Activated naive CD4-positive, alpha-beta T cell (primary cell): ENCODE data around the gene PRDM15.

Experiments
- DNase-seq, 4 experiments: peaks; one replicate each; lab custom pipeline; 2025; lab: John Stamatoyannopoulos, UW

The PRDM15 gene

DNA sequence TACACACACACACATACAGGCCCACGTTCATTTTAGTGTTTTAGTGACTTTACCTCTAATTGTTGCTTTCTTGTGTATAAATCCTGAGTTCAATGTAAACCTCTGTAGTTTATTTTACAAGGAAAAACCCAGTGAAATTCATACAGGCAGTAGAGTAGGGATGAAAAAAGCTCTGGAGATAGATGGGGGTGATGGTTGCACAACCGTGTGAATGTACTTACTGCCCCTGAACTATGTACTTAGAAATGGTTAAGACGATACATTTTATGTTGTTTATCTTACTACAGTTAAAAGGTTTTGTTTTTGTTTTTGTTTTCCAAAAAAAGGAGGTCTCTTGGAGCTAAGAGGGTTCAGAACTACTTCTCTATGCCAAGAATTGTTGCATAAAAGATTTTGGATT lies 29.7 kb upstream of the PRDM15 start:
- DNase-seq, result no peak

DNA sequence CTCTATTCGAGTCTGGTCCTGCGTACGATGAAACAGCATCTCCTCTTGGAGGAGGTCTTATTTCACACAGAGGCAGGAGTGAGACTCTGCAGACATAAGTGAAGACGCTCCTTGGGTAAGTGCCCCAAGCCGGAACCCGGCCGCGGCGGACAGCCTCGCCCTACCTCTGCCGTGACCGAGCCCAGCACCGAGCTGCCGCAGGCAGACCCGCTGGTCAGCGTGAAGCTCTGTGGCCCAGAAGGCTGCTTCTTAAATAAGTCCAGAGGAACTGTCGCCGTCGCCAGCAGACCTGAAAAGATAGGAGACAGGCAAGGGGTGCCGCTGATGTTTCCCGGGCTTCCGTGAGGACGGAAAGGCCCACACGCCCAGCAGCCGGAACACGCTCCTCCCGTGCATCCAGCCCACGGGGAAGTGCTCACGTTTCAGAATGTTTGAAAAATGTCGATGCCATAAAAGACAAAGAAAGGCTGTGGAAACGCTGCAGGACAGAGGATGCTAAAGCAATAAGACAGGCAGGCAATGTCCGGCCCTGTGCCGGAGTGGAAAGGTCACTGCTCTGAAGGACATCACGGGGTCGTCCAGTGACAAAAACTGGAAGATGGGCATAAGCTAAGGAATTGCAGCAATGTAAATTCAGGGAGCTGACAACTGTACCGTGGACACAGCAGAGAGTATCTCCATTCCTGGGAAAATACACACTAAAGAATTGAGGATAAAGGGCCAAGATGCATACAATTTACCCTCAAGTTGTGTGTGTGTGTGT lies 28.5 kb upstream of the PRDM15 start:
- DNase-seq, result no peak

GRCh38 chr21:41906770-41907169 lies 27.6 kb upstream of the PRDM15 start:
- no peak for DNase-seq

DNA sequence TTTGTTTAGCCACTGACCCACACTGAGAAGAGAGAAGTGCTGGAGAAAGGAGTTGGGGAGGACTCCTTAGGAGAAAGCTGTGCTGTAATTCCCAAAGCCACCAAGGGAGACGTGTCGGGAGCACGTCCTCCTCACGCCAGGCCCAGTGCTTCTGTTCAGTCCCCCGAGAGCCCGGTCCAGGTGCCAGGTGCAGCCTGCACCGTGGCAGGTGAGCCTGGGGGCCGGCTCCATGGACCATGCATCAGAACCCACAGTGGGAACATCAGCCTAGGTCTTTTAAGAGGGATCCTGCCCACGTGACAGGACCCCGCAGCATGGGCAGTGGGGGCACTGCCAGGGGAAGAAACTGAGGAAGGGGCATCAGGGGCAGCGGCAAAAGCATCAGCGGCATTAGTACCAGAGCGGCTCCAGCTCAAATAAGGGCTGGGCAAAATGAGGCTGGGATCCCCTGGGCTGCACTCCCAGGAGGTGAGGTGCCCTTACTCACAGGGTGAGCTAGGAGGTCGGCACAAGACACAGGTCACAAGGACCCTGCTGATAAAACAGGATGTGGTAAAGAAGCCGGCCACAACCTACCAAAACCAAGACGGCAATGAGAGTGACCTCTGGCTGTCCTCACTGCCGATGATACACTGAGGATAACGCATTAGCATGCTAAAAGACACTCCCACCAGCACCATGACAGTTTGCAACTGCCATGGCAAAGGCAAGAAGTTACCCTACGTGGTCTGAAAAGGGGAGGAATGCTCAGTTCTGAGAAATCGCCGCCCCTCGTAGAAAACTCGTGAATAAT lies 24.6 kb upstream of the PRDM15 start:
- DNase-seq, result no peak

GRCh38 chr21:41902946-41903345 lies 23.8 kb upstream of the PRDM15 start:
- DNase-seq, result no peak

GRCh38 chr21:41901782-41902181 lies 22.6 kb upstream of the PRDM15 start:
- no peak for DNase-seq

DNA sequence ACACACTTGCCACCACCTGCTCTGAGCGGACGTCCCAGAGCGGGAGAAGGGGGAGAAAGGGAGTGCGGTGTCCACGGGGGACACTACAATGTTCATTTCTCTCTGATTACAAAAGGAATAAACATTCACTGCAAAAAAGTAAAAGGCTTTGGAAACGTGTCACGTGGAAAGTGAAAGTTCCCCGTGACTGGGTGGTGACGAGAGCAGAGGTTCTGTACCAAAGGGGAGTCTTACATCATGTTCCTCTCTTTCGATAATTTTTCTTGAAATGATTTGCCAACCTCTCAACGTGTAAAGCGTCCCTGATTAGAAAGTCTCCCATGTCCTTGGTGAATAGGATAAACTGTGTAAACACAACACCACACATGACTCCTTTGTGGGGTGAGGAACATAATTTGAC lies 22.0 kb upstream of the PRDM15 start:
- no peak for DNase-seq

DNA sequence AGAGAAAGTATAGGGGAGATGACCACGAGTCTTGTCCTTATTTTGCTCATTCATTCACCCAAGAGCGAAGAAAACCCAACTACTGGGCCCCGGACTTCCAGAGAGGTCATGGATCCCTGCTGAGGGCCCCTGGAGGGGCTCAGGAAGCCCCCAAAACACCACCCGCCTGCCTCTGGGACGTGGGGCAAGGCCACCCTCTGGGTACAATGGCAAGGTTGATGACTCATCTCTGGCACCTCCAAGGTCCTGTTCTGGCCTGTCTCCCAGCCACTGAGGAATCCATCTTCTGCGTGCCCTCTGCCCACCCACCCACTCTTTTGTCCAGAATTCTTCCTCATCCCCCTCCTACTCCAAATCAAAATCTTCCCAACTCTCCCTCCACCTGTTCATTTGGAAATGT lies 21.3 kb upstream of the PRDM15 start:
- no peak for DNase-seq

DNA sequence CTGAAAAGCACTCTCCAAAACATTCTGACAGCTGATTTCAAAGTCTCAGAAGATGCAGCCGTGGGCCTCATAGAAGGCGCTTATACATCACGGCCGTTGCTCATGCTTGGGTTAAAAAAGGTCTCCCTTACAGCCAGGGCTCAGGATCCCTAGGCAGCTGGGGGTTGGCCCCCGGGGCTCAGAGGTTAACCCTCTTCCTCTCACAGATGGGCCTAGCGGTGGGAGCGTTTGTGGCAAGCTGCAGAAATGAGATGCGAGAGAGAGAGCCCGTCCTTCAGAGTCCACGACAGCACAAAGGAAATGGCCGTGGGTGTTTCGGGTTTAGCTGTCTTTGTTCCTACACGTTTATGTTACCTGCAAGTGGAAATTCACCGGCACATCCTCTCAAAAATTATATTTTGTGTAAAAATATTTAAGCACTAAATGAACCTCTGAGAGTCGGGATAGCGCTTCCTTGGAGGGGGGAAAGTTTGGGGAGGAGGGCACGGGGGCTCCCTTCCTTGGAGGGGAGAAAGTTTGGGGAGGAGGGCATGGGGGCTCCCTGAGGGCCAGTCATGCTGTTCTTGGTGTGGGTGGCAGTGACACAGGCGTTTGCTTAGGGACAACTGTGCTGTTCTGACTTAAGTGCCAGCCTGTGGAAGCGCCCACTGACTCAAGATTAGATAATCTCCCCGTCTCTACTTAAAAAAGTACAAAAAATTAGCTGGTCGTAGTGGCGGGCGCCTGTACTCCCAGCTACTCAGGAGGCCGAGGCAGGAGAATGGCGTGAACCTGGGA lies 20.5 kb upstream of the PRDM15 start:
- DNase-seq, result no peak

- no peak for DNase-seq
Observed at GRCh38 chr21:41898998-41899397, 19.9 kb upstream of the PRDM15 start.

GRCh38 chr21:41897700-41898099 lies 18.6 kb upstream of the PRDM15 start:
- DNase-seq, result no peak

- DNase-seq, result no peak
Observed at GRCh38 chr21:41897047-41897669, 18.0 kb upstream of the PRDM15 start.

DNA sequence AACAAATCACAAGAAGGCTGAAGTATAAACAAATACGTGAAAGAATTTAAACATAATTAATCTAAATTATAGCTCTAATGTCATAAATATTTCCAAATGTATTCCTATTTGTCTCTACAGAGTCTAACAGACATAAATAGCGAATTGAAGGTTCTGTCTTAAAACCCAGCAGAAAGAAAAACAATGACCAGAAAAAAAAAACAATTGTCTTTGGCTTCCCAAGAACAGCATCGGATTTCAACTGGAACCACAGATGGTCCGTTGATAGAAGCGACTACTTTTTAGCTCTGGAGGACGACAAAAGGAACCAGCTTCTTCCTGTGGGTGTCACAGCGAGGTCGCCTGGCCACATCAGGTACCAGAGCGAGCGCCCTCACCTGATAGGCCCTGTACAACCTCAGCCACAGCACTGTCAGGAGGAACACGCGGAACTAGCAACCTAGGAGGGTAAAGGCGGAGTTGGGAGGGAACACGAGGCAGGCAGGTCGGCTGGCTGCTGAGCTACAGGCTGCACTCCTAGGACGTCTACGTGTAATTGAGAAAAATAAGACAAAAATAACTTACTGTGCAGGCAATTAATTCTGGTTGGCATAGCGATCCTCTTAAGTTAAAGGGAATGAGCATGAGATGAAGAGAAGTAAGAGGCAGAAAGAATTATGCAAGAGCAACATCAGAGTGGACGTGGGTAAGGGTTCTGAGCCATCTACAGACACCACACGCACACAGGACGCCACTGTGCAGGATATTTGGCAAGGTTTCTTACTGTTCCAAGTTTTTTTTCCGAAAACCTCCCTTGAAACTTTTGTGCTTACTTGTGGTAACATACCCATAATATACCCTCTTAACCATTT lies 16.7 kb upstream of the PRDM15 start:
- peak in 2 of 4 experiments; percentile 50 to 51 for DNase-seq

DNA sequence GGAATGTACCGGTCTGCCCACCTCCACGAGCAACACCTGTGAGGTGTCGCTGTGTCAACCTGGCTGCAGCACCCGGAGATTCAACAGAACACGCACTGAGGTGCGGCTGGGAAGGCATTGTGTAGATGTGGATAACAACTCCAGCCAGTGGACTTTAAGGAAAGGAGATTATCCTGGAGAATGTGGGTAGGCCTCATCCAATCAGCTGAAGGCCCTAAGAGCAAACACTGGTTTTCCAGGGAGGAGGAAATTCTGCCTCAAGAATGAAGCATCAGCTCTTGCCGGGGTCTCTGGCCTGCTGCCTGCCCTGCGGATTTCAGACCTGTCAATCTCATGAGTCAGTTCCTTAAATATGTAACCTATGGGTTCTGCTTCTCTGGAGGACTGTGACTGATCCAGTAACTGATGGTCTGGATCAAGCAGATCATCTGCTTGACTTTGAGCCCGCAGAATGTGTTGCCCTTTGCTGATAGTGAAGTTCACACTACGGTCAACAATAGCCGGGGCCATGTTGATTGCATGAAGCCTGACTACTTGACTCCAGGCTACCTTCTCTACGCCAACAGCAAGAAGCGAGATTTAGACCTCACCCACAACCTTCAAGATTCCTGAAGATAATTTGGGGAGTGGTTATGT lies 15.9 kb upstream of the PRDM15 start:
- DNase-seq, result no peak

DNA sequence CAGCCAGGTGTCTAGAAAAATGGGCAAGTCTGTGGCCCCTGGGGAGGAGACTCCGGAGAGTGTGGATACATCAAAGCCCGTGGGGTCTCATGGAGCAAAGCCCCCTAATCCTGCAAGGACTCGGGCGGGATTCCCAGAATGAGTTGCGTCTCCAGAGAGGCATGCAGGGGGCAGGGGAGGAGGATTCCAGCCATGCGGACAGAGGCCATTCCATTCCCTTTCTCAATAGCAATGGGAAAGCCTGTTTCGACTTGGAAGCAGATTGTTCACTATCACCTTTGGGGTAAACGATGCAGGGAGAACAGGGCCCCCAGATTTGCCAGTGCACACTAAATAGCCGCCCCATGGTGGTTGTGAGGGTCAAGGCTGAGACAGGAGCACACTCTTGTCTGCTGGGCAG lies 15.4 kb upstream of the PRDM15 start:
- DNase-seq, result no peak

DNA sequence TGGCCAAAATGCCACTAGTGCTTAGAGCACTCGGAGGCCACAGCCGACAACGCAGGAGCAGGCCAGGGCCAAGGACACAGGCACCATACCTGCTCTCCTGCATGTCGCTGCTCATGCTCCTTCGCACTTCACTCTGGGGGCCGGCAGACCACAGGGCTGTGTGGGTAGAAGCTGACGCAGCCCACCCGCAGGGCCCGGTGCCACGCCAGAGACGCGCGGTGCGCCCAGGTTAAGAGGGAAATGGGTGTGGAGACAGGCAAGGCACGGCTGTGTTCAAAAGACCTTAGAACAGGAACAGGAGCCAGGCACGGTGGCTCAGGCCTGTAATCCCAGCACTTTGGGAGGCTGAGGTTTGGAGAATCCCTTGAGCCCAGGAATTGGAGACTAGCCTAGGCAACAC lies 13.6 kb upstream of the PRDM15 start:
- no peak for DNase-seq

DNA sequence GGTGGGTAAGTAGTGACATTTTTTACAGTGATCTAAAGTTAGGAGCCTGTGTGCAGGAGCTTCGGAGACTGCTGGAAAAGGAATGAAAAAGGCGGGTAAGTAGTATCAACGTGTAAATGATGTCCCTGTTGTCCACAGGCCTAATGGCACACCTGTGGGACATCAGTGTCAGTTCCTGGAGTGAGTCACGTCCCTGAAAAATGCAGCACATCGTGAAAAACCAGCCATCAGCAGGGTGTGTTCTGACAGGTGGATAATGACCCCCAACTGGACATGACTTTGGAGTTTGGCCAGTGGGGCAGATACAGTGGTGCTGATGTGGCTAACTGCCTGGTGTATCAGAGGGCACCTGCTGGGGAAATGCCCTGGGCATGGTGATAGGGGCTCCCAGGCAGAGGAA lies 12.0 kb upstream of the PRDM15 start:
- no peak for DNase-seq

DNA sequence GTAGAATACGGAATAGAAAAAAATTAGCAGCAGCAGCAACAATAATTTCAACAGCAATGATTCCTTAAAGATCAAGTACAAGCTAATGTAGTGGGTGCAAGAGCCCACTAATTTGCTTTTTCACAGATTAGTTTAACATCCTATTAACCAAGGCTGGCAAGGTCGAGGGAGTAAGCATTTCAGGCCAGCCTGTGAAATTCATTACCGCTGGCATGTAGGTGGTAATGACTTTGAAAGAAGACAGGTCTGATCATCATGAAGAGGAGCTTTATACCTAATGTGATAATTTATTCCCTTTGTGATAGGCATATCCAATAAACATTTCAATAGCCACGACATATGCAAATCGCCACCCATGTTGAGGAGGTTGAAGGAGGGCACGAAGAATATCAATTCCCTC lies 11.2 kb upstream of the PRDM15 start:
- no peak for DNase-seq

DNA sequence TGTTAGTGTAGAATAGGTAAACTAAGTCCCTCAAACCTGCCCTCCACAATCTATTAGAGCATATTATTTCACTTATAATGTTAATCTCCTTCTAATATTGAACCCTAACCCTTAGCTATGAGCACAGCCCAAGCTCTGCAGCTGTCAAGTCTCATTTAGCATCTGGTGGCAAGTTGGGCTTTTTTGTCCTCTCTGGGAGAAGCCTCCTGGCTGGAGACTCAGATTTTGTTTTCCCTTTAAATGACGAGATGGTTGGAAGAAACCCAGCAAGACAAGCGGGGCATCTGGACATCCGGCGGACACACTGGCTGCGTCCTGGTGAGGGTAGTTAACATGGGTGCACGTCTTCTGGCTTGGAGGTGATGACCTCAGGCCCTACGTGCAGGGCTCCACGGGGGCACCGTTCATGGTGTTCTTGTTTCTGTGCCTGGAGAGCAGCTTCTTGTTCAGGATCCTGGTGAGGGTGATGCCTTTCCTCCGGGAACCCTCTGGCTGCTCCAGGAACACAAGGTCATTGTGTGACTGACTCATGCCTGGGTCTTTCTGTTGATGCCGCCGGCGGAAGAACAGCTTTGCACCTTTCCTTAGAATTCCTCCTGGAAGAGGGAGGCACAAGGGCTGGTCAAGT lies 9.7 kb upstream of the PRDM15 start:
- no peak for DNase-seq

DNA sequence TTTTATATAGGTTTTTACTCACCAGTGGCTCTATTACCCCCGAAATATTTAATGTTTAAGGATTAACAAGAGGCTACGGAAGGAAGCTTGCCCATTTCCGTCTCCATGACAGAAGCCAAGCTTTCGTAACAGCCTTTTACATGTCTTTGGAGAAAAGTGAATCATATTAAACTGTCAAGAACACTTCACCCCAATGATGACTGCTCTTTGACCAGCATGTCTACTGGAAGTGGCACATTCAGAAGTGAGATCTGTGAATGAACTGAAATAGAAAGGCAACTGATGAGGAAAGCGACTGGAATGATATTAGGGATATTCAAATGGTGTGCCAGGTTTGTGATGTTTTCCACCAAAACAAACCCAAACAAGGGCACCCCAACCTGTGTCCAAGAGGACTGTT lies 8.5 kb upstream of the PRDM15 start:
- no peak for DNase-seq
